NCI-H2081 treated with DMSO at 0.1 percent for 48 hours (cell line): ENCODE measurements around the gene DENND2D.

ENCODE experiments used
- DNase-seq: peaks from one replicate; lab custom pipeline; 2025; lab: John Stamatoyannopoulos, UW

The DENND2D gene

GRCh38 chr1:111202707-111203623 is 2.5 kb upstream of the DENND2D start:
- no peak for DNase-seq

GRCh38 chr1:111202366-111202706 is 1.9 kb upstream of the DENND2D start:
- no peak for DNase-seq

GRCh38 chr1:111201275-111202090 is 1.0 kb upstream of the DENND2D start:
- no peak for DNase-seq

GRCh38 chr1:111200802-111201161 is 336 bp upstream of the DENND2D start:
- no peak for DNase-seq

- no peak for DNase-seq
Measured at GRCh38 chr1:111199329-111199728, 1.1 kb downstream of the DENND2D start.

- no peak for DNase-seq
Measured at GRCh38 chr1:111198836-111199235, 1.6 kb downstream of the DENND2D start.

GRCh38 chr1:111197598-111198284 is 2.7 kb downstream of the DENND2D start:
- DNase-seq, result no peak

- DNase-seq, result no peak
Measured at GRCh38 chr1:111196213-111196612, 4.2 kb downstream of the DENND2D start.

GRCh38 chr1:111195002-111195684 is 5.3 kb downstream of the DENND2D start:
- DNase-seq, result no peak

- no peak for DNase-seq
Measured at GRCh38 chr1:111193712-111194480, 6.5 kb downstream of the DENND2D start.

- DNase-seq, result no peak
Measured at GRCh38 chr1:111192658-111193519, 7.6 kb downstream of the DENND2D start.

- DNase-seq, result no peak
Measured at GRCh38 chr1:111192074-111192473, 8.4 kb downstream of the DENND2D start.

GRCh38 chr1:111191496-111191895 is 8.9 kb downstream of the DENND2D start:
- DNase-seq, result no peak

- no peak for DNase-seq
Measured at GRCh38 chr1:111190931-111191451, 9.5 kb downstream of the DENND2D start.

GRCh38 chr1:111184663-111185062 is 15.8 kb downstream of the DENND2D start:
- DNase-seq, result no peak

- no peak for DNase-seq
Measured at GRCh38 chr1:111183308-111184069, 17.0 kb downstream of the DENND2D start.

- no peak for DNase-seq
Measured at GRCh38 chr1:111182052-111182451, 18.4 kb downstream of the DENND2D start.

GRCh38 chr1:111179968-111180533 is 20.4 kb downstream of the DENND2D start:
- DNase-seq, result no peak

GRCh38 chr1:111176678-111177077 is 23.8 kb downstream of the DENND2D start:
- DNase-seq, result no peak
